Retina (tissue), 1 donor: Measurements from ENCODE around the gene TGFB1.

Source experiments
- DNase-seq: peaks from one replicate; pipeline ENCODE4 v3.0.0-alpha.2; 2016

Gene TGFB1

DNA sequence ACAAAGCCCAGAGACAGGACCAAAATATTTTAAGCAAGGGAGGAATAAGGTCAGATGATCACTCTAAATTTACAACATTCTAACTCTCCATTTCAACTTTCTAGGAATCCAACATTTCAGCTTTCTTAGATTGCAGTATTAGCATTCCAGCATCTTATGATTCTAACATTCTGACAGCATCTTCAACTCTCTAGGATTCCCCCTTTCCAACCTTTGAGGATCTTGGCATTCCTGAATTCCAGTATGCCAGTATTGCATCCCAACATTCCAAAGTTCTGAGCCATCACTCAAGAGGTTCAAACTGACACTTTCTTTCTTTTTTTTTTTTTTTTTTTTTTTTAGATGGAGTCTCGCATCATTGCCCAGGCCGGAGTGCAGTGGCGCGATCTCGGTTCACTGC, 13.8 kb downstream of the TGFB1 start:
- DNase-seq, result no peak

DNA sequence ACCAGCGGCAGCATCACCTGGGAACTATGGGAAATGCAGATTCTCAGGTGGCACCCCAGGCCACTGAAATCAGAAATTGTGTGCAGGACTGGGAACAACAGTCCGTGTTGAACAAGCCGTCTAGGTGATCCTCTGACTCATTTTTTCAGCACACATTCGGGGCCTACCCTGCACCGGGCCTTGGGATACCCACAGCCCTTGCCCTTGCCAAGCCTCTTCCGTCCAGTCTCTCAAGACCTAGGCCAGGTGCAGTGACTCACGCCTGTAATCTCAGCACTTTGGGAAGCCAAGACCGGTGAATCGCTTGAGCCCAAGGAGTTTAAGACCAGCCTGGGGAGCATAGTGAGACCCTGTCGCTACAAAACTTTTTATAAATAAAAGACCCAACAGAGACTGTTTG, 18.3 kb downstream of the TGFB1 start:
- no peak for DNase-seq

DNA sequence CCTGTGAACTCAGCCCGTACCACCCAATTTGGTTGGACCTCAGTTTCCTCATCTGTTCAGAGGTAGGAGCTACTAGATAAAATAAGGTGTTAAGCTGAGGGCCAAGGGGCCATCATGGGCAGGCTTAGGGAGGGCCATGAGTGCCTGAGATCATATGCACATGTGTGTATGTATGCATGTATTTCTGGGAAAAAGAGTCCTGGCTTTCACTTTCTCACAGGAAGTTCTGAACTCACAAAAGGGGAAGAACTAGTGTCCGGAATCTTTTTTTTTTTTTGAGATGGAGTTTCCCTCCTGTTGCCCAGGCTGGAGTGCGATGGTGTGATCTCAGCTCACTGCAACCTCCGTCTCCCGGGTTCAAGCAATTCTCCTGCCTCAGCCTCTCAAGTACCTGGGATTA, 18.9 kb downstream of the TGFB1 start:
- DNase-seq, result no peak

DNA sequence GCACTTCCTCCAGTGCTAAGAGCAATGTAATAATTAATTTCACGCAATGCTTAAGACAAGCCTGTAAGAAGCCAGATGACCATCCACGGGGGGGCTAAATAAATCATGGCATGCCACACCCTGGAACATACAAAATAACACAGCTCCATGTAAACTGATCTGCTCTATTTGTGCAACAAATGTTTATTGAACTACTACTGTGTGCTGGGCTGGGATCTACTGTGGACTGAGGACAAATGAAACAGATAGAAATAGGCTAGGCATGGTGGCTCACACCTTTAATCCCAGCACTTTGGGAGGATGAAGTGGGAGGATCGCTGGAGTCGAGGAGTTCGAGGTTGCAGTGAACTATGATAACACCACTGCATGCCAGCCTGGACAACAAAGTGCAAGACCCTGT, 21.3 kb downstream of the TGFB1 start:
- no peak for DNase-seq

DNA sequence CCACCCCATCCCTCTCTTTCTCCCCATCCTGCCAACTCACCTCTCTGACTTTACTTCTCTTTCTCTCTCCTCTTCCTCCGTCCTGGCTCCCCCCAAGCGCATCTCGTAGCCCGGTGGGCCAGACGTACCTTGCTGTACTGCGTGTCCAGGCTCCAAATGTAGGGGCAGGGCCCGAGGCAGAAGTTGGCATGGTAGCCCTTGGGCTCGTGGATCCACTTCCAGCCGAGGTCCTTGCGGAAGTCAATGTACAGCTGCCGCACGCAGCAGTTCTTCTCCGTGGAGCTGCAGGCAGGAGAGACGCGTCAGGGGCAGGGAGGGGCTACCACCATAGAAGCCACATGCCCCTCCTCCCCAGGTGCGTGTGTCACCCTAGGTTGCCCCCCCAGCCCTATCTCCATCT, 21.7 kb downstream of the TGFB1 start:
- DNase-seq, result no peak

DNA sequence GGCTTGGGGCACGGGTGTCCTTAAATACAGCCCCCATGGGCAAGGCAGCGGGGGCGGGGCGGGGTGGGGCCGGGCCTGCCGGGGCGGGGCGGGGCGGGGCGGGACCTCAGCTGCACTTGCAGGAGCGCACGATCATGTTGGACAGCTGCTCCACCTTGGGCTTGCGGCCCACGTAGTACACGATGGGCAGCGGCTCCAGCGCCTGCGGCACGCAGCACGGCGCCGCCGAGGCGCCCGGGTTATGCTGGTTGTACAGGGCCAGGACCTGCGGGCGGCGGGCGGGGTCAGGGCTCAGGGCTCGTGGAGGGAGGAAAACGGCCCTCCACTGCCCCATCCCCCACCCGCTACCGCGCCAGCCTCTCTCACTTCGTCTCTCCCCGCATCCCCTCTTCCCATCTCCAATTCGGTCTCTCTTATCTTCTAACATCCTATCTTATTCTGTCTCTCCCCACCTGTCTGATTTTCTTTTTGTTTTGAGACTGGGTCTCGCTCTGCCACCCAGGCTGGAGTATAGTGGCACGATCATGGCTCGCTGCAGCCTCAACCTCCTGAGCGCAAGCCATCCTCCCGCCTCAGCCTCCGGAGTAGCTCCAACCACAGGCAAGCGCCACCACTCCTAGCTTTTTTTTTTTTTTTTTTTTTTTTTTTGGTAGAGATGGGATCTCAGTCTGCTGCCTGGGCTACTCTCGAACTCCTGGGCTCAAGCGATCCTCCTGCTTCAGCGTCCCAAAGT, 22.6 kb downstream of the TGFB1 start:
- peak; percentile 39 for DNase-seq

DNA sequence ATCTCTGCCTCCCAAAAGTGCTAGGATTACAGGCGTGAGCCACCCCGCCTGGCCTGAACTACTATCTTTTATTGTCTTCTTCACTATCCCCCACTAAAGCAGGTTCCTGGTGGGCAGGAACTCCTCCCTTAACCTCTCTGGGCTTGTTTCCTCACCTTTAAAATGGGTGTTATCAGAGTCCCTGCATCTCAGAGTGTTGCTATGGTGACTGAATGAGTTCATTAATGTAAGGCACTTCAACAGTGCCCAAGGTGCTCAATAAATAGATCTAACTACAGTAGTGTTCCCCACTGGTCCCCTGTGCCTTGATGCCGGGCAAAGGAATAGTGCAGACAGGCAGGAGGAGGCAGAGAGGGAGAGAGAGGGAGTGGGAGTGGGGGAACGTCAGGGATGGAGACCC, 23.2 kb downstream of the TGFB1 start:
- no peak for DNase-seq

DNA sequence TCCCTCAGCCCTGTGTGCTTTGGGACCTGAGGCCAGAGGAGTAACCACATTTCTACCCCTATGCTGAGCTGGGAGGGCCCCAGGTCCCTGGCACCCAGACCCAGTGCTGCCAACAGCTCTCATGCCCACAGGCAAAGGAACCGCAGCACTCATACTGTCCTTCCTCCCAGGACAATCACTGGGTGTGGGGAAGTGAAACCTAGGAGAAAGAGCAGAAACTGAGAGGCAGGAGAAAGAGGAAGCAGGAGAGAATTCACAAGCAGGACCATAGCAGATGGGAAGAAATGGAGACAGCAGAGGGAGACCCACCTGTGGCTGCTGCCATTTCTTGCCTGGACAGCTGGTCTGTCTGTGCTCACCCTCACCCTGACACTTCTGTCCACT, 24.9 kb downstream of the TGFB1 start:
- DNase-seq, result no peak

DNA sequence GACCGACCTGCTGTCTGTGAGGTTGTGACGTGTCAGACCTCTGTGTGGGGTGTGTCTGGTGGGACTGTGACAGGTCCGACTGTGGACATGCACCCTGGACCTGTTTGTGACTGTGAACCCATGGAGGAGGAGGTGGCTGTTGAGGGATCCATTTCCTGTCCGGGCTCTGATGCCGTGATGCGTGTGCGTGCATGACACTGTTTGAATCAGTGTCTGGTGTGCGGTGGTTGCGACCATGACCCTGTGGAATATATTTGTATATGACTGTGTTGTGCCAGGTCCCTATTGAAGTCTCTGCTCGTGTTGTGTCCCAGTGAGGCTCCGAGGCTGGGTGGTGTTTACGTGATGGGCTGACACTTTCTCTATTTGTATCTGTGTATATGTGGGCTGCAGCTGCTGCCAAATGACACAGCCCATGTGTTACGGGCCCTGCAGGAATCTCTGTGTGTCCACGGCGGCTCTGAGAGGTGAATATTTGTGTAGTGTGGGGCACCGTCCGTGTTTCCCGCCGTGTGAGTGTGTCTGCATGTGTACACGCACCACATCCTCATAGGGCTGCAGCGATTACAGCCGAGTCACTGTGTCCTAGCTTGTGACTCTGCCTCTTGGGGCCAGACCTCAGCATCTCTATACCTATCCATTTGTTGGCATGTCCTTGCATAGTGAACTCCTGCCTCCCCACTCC, 25.4 kb downstream of the TGFB1 start:
- no peak for DNase-seq

DNA sequence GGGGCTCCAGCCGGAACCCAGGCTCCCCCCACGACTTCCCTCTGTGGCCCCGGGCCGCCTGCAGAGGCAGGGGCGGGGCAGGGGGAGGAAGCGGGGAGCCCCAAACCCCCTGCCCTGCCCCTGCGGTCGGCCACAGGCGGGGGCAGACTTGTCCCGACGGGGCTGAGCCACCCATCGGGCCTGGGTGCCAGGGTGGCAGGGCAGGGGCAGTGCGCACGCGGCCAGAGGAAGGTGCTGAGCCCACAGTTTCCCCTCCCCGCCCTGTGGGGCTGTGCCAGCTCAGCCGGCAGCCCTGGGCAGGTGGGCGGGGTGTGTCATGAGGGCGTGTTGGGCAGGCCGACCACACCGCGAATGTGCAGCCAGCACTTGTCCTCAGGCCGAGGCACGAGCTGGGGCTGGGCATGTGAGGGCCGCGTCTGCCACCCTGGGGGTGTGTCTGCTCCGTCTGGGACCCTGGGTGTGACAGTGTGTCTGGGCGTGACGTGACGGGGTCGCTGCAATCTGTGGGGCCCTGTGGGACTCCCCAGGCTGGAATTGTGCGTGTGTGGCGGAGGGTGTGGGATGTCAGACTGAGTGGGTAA, 26.1 kb downstream of the TGFB1 start:
- DNase-seq, result no peak

DNA sequence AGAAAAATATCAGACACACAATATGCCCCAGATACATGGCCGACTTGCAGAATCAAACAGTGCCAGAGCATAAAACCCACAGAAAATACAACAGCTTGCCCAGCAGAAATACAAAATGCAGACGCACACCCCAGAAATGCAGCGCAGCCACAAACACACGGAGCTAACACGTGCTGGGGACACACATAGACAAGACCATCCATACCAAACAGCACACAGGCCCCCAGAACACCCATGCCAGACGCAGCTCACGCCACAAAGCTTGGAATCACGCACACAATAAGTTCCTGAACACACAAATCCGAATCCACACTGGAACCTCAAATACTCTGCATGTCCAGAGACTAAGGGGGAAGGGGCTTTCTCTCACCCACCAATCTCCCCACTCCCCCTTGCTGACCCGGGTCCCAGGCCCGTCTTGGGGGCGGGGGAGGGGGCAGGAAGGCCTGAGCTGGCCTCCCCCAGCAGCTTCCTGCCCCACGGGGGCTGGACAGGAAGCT, 26.6 kb downstream of the TGFB1 start:
- DNase-seq, result no peak

DNA sequence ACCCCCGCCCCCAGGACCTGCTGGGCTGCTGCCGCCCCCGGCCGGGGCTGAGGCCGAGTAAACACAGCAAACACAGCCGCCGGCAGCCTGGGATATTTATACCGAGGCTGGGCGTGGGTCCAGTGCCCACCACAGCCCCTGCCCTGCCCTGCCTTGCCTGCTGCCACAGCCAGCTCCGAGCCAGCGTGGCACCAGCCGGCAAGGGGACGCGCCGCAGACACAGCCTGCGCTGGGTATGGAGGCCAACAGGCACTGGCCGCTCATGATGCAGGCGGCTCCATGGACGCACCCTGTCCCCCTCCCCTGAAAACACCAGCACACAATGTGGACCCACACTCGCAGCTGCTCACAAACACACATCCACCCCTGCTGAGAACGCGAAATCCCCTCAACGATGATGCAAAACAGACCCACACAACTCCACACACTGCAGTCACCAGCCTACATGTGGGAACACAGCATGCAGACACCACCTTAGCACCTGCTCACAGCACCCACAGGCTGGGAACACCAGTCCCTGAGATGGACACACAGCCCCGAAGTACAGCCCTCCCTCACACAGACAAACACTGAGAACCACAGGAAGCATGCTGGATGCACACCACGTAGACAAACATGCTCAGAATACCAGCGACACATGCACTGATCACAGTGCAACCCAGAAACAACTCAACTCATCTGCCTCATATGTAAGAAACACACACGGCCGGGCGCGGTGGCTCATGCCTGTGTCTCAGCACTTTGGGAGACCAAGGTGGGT, 27.6 kb downstream of the TGFB1 start:
- DNase-seq, result peak; percentile 60

DNA sequence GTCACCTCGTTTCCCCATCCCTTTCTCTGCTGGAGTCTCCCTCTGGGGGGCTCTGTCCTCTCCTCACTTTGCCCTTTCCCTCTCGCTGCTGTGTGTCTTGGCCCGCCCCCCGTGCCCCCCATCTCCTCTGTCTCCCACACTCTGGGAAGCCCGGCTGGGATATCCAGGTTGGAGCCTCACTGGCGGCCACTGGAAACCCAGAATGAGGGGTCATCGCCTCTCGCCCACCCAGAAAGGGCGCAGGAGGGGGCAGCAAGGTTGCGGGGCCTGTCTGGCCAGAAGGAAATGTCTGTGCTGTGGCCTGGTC, 28.1 kb downstream of the TGFB1 start:
- DNase-seq, result no peak

DNA sequence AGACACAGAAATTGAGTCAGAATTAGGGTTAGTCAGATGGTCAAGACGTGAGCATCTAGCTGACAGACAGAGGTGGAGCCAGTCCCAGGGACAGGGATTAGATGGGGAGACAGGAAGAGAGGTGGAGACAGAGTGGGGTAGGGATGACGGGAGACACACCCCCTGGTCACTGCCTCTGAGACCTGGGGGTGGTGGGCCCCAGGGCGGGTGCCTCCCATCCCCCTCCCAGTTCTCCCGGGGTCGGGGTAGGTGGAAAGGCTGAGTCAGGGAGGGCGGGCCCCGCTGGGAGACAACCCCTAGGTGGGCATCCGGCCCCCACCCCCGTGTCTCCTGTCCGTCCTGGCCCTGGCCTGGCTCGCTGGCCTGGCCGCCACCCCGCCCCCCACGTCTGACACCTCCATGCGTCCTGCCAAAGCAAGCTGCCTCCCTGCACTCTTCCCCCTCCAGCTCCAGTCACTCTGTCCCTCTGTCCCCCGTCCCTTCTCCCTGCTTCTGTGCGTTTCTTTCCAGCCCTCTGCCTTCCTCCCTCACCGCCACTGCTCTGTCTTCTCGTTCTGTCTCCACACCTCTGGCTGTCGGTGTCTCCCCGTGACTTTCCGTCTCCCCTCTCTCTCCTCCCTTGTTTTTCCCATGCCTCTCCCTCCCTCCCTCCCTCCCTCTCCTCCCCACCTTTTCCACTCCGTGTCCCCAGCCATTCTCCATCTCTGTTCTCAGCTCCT, 28.6 kb downstream of the TGFB1 start:
- no peak for DNase-seq

DNA sequence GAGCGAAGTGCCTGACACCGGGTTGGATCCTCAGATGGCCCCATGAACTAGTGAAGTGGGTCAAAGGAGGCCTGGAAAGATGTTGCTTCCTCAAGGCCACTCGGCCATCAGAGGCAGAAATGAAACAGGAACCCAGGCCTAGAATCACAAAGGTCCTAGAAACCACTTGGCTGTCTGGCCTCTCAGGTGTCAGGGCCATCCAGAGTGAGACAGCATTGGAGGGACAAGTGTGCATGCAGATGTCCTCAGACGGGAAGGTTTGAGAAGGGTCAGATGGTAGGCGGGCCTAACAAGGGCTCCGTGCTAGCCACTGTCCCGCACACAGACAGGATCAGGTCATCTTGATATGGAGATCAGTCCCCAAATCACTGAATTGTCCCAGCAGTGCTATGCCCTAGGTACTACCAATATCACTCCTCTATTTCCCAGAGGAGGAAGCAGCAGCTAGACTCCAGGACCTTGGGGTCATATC, 29.5 kb downstream of the TGFB1 start:
- no peak for DNase-seq

DNA sequence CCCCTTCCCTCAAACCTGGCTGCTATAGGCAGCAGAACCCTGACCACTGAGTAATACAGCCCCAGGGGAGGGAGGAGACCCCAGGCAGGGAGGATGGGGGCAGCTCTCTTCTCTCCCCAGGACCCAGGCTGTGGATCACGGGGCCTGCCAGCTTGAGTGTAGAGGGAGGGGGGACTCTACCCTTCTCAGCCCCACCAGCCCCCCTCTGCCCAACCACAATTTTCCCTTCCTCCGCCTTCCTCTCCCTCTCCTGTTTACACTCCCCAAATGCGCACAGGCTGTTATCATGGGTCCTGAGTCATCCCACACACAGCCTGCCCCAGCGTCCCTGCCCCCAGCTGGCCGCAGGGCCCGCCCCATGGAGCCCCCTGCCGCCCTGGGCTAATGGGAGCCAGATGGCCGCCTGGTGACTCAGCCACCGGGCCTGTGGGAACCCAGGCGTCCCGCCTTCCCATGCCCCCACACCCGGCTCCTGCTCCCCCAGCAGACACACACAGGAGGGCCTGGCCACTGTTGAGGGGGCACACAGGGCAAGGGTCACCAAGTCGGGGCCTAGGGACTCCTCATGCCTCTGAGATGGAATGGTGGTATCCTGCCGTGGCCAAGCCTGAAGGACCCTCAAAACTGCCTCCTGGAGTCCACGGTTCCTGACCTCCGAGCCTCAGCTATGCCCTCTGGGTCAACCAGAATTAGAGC, 30.1 kb downstream of the TGFB1 start:
- no peak for DNase-seq

DNA sequence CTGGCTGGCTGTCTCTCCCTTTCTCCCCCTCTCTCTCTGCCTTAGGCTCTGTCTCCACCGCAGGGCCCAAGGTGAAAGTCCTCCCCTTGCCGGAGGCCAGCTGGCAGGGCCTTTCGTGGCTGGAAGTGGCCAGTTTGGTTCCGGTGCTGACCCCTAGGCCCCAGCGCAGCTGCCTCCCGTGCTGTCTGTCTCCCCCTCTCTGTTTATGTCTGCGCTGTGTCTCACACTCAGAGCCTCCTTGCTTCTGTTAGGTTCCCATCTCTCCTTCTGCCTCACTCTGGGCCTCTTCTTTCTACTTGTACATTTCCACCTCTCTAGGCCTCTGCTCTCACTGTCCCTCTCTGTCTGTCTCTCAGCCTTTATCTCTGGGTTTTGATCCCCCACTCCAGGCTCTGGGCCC, 30.7 kb downstream of the TGFB1 start:
- DNase-seq, result no peak

DNA sequence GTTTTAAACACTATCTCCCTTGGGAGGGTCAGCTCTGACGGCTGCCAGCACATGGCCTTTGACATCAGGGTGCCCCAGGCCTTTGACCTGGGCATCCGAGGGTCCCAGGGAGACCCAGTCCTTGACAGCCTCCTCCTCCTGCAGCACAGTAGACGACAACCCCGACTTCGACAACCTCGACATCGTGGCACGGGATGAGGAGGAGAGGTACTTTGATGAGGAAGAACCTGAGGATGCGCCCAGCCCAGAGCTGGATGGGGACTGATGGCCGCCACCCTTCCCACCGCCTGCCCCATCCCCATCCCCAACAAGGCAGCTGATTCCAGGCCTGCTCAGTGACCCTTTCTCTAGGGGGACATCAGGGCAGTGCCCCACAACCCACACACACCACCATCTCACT, 31.3 kb downstream of the TGFB1 start:
- DNase-seq, result no peak

DNA sequence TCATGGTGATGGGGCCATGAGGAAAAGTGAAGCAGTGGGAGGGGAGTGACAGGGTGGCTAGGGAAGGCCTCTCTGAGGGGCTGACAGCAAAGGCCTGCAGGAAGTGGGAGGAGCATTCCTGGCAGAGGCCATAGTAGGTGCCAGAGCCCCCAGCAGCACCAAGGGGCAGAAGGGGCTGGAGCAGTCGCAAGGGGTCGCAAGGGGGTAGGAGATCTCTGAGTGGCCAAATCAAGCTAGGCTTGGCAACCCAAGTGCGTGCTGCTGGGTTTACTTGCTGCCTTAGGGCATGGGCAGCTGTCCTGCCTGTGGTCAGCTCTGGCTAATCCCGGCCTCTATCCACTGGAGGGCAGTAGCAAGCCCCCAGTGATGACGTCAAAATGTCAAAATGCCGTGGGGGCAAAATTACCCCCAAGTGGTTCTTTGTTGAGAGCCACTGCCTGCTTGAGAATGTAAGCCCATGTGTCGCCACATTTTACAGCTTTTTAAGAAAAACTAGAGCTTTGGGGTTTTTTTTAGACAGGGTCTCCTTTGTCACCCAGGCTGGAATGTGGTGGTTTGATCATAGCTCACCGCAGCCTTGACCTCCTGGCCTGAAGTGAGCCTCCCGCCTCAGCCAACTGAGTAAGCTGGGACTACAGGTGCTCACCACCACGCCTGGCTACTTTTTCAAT, 32.0 kb downstream of the TGFB1 start:
- DNase-seq, result peak; percentile 70

DNA sequence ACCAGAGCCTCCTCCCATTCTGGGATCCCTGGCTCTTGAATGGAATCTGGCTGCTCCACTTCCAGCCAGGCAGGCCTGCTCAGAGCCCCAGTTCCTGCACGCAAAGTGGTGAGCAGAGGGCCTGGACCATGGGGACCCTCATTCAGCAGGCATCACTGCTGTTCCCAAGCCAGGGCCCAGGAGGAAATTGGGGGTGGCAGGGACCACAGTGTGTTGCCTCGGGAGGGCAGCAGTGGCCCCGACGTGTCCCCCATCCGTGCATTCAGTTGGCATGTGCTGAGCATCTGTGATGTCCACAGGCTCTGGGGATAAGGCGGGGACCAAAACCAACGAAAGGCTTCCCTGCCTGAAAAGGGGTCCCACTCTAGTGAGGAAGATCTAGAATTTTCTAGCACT, 32.5 kb downstream of the TGFB1 start:
- DNase-seq, result no peak

DNA sequence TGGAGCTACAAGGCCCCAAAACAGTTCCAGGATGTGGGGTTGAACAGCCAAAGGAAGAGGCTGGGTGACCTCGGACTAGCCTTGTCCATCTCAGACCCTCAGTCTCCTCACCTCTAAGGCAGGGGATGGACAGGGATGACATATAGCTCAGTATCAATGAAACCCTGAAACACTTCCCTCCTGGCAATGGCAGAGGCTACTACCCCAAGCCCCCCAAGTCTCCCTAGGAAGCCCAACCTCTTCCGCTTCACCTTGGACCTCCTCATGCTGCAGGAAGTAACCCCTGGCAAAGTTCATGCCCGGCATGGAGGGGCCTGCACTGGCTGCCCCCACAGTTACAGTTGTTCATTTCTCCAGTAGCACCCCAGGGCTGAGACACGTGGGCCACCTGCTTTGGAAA, 33.2 kb downstream of the TGFB1 start:
- DNase-seq, result no peak

DNA sequence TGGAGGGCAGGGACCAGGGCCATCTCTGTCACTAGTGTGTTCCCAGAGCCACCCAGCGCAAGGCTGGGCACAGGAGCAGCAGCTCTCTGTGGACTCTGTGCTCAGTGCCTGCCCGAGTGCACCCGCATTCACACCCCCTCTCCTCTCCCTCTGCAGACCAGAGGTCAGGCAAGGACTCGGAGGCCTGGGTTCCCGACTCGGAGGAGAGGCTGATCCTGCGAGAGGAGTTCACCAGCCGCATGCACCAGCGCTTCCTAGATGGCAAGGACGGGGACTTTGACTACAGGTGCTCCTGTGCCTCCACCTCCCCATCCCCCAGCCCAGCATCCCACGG, 33.6 kb downstream of the TGFB1 start:
- DNase-seq, result no peak
